HG03442 (cell line): ENCODE measurements around the gene ZFHX3.

ENCODE experiments used
- ATAC-seq: cut with Tn5 transposase; IDR thresholded peaks from one replicate; pipeline ENCODE4 v1.9.1; 2021; ENCODE audit warnings: mild to moderate bottlenecking, moderate library complexity; ENCODE audit not compliant: unreplicated experiment

Gene ZFHX3

DNA sequence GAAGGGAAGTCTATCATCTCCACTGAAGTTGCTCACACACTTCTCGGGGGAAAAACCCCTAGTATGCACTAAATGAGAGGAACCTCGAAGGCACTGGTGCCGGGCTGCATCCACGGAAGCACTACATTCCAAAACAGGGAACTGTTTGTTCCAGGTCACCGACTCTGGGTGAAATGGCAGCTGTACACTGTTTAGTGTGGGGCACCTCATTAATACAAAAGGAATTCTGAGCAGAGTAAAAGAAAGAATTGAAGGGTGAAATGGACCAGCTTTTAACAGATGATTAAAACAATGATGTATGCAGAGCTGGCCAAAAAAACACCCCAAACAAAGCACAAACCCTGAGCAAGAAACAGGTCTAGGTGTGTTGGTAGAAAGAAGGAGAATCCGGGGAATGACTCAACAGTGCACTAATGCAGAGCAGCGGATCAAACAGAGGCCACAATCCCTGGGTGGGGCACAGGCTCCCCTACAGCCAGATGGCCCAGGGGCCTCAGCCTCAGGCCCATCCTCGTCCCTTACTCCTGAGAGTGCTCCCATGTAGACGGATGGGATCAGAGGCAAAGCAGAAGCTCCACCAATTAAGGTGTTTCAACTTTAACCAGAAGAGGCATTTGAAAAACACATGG, 161.5 kb downstream of the ZFHX3 start:
- no peak for ATAC-seq

DNA sequence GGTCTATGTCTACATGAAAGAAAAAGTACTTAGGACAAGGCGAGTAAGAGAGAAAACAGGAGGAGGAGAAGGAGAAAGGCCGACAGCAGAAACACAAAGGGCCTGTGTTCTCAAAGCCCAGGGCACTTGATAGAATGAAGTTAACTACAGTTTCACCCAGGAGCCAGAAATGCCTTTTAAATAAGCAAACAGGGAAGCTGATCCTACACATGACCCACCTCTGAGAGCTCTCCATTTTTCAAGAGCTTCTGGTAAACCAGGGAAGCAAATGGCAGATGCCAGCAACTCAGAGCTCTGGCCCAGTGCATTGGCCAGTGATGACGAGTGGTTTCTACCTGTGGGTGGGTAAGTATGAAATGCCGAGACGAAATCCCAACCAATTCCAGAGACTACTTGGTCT, 163.4 kb downstream of the ZFHX3 start:
- ATAC-seq = no peak

DNA sequence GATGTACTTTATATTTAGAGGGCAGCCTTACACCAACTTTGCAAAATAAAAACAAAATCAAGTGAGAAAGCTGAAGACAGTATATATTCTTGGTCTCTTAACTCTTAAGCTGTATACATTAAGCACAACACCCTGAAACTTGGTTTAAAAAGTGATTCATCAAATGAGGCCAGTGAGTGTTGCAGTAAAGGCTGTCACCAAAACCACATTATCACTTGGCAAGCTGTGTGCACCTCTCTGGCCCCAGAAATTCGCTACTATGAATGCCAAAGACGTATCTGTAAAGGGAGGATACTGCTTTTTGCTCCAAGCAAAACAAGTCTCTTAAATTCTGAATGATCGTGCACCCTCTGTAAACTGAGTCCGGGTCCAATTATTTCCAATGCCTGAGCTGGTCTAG, 163.9 kb downstream of the ZFHX3 start:
- no peak for ATAC-seq

DNA sequence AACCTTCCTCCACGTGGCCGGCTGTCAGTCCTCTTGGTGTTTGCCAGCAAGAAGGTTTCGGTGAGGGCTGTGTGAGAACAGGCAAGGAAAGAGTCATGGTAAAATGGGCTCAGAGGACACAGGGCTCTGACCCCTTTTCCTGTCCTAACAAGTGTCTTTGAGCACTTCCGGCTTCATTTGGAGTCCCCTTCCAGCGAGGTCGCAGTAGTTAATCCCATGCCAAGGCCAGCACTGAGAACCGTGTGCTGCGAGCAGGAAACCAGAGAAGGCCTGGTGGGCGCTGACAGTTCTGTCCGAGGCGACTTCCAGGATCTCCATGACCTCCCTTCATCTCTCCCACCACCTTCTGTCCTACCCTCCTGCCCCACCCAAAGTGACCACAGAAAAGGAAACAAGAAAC, 168.1 kb downstream of the ZFHX3 start:
- no peak for ATAC-seq

DNA sequence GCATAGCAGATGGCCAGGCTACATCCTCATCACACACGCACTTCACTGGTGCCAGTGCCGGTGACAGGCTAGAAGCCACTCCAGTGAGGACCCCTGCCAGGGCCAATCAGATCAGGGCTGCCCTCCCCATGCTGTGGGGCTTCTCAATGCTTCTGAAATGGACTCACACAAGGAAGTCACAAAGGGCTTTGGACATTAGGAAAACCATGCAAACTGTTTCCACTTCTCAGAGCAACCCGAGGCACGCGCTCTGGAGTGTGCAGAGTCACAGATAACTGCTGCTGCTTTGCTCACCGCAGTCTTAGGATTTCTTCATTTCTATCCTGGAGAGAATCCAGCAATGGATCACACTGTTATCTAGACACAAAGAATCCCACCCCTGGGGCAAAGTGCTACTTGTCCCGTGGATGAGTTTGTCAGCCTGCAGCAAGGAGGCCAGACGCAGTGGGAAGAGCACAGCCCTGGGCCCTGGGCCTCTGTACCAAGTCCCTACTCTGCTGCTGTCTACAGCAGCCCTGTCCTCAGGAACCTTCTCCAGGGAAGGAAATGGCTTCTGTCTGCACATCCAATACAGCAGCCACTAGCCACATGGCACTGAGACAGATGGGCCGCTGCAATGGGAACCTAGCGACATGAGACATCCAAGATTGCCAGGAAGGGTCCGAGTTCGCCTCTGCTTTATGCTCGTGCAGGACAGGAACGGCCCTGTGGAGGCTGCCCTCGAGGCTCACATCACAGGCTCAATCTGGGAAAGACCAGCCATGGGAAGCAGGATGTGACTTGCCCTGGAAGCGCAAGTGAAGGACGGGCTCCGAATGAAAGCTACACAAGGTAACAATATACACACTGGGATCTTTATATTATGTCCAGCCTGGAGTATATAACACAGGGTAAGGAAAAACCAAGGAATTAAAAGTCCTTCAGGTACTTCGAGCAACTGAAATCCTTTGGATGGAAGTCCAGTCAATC, 169.3 kb downstream of the ZFHX3 start:
- ATAC-seq = no peak

DNA sequence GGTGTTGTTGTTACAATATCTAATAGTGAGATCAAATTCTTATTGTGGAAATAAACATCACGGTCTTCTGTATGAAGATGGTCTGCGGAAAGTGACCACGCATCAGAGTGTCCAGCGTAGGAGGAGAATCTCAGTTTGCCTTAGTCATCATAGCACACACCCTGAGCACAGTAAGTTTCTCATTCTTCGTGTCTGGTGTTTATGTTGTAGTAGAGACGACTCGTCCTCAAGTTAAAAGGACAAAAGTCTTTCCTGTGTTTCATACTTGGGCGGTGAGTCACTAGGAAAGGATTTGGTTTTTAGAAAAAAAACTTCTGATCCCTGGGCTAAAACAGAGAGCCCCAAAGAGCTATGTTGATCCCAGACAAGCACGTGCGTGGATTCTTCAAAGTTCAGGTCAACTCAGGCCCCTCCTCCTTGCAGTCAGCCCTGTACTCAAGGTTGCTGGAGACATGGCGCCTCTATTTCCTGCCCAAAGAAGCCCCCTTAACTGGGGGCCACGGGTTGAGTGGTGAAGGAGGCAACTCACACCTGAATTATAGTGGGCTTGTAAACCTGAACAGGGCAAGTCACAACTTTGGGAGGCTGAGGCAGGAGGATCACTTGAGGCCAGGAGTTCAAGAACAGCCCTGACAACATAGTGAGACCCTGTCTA, 170.4 kb downstream of the ZFHX3 start:
- no peak for ATAC-seq

DNA sequence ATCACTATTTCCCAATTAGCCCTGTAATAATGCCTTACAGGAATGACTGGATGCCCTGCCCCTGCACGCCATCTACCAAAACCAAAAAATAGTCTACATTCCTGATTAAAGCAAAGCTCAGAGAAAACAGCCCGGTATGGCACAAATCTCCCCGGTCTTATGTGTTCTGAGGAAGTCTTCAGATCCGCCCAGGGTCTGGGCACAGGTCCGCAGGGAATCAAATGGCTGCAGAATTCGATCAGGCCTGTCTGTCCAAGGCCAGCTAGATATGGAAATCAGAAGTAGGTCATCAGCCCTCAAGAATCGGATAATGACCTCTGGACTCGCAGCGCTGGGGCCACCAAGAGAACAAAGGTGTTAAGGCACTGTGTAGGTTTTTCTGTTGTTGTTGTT, 171.0 kb downstream of the ZFHX3 start:
- no peak for ATAC-seq

DNA sequence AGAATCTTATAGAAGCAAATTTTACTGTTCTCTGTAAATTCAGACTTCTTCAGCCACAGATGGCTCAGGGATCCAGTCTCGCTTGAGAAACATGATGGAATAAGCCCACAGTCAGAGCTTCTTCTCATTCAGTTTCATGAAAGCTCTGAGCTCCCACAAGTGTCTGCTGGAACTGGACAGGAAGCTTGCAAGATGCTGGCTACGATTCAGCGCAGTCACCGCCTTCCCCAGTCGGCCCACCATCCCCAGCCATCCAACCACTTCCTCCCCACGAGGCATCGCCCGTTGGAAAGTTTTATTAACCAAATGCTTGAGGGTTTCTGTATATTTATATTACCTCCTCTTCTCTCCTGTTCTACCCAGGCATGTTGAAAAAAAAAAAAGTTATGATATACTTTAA, 171.7 kb downstream of the ZFHX3 start:
- peak; percentile 53 for ATAC-seq

DNA sequence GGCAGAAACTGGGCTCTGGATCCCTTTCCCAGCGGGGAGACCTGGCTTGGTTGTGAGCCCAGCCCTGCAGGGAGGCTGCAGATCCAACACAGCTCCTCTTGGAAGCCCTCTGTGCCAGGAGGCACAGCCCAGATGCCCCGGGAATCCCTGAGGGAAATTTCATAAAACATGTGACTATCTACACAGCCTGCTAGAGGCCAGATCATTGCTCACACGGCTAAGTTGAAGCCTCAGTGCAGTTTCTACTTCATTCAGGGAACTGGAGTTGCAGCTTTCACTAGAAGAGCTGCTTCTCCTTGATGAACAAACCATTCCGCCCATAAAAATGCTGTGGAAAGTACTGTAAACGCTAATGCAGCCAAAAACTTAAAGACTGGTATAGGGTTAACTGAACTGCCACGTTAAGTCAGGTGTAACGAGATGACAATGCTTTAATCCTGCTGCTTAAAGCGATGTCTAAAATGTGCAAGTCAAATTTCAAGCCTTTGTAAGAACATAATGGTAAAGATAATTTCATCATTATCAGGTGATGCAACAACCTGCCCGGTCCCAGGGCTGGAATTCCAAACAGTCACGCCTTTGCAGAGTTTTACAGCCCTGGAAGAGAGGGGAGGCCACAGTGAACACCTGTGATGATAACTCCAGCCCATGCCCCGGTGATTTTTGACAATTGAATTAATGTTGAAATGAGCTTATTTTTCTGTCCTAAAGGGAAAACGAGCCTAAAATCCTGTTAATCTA, 172.5 kb downstream of the ZFHX3 start:
- no peak for ATAC-seq

DNA sequence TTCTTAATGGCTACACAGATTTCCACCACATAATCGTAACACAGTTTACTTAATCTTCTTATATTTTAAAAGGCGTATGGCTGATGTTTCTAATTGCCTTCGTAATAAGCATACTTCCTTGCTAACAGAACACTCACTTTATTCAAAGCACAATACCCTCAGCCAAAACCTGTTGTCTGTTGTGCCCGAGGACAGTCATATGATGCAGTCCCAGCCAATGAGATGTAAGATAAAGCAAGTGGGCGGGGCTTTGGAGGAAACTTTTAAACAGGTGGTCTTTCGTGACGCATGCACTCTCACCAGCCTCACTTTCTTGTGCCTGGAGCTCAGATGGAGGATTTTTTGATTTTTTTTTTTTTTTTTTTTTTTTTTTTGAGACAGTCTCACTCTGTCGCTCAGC, 174.1 kb downstream of the ZFHX3 start:
- no peak for ATAC-seq

DNA sequence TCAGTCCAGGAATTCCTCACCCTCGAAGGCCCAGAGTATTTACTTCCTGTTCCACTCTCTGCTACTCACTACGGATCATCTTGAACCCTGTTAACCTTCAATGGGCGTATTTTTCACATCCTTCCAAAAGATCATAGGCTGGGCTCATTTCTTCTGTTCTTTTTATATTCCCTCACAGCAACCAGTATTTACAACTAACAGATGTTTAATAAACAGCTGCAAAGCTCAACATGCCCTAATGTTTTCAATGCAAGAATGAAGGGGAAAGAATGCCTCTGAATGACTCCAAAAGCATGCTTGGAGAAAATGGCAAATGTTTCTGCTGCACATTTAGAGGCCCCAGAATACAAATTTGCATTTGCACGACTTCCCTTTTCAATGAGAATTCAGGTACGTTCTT, 174.9 kb downstream of the ZFHX3 start:
- ATAC-seq = no peak

DNA sequence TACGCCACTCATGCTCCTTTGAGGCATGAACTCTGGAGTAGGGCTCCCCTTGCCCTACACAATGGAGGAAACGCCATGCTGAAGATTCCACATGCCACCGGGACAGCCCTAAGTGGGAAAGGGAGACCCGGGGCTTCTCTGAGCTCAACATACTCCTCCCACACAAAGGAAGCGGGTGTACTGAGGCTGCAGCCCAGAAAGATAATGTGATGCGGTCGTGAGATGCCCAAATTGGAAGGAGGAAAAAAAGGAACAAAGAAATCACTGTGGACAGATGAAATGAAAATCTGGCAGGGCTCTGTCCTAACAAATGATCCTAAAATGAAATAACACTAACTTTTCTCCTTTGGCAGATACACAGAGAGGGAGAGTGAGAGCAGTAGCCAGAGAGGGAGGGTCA, 182.1 kb downstream of the ZFHX3 start:
- no peak for ATAC-seq

DNA sequence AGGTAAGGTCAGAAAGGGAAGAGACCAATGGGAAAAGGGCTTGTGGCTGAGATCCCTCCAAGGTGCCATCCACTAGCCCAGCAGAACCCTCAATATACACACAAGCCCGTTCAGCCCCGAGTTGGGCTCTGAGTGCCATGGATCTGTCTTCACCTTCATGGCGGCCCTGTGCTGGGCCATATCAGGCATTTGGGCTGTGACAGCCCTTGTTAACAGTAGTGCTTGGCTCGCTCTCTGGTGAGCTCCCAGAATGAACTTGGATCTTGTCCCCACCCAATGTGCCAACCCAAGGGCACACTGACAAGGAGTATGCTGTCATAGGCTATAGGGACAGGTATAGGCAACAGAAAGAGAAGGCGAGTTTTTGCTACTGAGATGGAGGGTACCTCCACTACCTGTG, 182.7 kb downstream of the ZFHX3 start:
- no peak for ATAC-seq

DNA sequence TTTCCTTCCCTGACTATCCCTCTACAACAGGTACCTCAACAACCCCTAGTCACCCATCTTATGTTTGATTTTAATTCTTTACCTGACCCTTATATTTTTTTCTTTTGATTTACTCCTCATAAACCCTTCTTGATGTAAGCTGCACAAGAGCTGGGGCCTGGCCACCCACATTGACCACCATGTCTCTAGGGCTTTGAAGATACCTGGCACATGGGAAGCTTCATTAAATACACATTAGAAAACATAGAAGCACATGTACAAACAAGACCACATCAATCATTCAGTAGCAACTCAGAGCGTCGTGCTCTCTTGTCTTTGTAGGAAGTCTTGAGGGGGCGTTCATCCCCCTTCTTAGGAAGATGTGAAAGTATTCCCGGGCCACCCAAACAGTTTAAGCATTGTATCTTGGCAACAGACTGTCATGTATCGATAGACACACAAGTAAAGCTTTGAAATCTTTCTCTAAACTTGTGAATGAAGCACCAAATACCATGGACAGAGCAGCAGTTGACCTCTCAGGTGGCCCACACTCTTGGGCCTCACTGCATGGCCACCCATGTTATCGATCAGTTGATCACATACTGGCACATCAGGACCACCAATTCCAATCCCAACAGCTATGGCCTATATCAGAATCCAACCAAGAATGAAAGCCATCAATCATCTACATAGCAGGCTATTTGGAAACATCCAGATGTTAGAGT, 183.6 kb downstream of the ZFHX3 start:
- ATAC-seq = no peak

DNA sequence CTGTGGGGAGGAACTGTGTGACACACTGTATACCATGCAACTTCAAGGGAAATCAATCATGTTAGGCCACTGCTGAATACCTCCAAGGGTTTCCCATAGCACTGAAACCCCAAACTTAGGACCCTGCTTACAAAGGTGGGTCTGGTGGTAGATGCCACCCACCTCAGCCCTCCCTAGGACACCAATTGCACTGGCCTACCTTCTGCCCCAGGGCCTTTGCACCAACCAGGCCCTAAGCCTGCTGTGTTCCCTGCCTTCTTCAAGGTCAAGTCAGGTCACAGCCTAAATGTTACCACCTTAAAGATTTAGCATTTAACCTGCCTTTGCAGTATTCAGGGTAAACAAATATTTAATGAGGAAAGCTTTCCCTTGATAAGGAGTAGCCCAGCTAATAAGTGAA, 185.8 kb downstream of the ZFHX3 start:
- no peak for ATAC-seq

DNA sequence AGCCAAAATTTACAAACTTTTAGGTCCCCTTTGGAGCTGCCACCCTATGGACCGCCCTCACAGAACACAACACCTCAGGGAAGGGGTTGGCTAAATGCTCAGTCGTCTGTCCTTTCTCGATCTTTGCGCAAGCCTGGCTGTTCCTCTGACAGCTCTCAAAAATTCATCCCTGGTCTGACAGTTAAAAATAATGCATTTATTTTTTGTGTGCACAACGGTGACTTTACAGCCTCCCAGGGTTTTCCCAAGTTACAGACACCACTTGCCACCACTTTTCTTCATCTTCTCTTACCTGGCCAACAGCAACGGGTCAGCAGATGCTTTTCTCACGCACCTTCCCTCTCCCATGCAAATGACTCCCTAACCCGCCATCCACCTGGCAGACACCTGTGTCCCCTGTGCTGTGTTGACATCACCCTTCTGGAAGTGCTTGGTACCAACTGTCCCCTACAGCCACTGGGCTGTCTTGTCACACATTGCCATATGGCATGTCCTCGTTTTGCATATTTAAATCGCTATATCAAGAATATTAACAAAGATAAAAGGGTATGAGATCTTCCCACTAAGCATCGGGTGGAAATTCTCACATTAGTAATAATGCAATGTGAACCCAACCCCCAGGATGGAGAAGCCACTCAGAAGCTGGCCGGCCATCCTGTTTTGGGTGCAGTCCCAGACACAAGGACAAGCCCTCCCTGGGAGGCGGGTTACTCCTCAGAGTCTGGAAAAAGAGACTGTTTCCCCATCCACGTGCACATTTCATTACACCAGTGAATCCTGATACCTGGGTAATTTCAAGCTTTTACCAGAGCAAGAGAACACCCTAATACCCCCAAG, 187.0 kb downstream of the ZFHX3 start:
- ATAC-seq = no peak

DNA sequence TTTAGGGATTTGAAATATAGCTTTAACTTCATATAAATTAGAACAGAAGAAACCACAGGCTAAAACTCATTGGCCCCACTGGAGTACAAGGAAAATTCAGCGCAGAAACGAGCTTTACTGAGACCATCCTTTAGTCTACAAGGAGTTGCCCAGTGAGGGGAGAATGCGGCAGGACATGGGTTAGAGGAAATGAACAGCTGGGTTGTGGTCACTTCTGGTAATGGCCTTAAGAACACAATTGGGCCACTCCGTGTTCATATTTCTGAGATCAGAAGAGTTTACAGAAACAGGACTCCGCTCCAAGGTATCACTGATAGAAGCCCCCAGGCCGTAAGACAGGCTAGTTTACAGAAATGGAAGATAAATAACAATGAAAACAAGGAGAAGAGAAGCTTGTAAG, 188.3 kb downstream of the ZFHX3 start:
- no peak for ATAC-seq

DNA sequence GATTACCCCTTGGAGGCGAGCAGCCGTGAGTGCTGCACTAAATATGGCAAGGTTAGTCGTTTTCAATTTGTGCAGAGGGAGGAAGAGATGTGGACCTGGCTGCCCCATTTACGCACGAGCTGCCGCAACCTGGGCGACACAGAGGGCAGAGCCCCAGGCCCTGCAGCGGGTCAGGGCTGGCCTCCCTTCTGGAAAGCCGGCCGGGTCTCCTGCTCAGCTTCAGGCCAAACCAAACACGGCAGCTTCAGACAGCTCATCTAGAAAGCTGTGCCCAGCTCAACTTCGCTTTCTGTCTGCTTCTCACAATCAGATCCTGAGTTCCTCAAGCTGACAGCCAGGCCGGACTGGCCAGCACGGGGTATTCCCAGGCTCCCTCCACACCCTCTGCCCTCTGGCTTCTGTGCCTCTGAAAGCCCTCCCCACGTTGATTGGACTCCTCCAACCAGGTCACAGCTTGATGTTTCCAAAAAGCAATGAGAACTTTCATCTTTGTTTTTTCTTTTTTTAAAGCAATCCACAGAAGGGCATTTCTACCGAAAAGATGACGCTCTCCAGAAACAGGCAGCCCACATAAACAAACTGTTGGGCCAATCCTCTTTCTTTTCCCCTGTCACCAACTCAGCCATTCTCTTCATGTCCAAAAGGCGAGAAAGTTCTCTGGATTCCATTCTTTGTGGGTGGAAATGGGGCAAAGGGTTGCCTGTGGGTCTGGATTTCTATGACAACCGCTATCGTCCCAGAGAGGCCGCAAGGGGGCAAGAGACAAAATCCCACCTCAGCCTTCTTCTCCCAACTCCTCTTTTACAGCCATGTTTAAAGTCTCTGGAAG, 189.0 kb downstream of the ZFHX3 start:
- no peak for ATAC-seq
